ENCODE results near the gene ETNPPL.
"Not testable (repeated sequence)": the region's sequence is repeated elsewhere in the genome, so short reads cannot be mapped to it uniquely, and the experiment has no call there.

ETNPPL gene

DNA sequence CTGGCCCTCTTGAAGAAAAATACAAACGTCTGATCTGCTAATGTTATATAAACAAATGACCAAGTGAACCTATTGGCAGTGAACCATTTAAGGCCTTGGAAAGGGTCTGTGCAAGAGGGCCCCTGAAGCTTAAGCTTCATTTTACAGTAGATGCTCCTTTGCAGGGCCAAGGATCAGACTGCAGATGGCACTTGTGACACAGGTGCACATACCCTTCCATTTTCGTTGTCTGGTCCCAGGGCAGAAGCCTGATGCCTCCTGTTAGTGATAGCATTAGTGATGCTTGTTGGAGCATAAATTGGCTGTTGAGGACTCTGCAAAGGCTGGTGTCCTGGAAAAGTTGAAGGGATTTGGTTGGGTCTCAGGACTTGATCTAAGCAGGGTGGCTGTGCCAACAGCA lies 46.5 kb downstream of the ETNPPL start:
- TF ChIP-seq SUZ12 (IDR thresholded peaks at IDR 0.05; ENCODE audit: extremely low read depth, insufficient read depth, insufficient read length) (no peak), YY1 (IDR thresholded peaks at IDR 0.05; ENCODE audit: insufficient read depth, insufficient read length) (no peak), ZNF274 (IDR thresholded peaks at IDR 0.05; ENCODE audit: low read depth, low read length) (no peak)
- no peaks in the 10 kb centered on the region for H3K9me3 ChIP-seq (ENCODE audit: insufficient read depth, low read length)
- no peak overlapping the region for H3K9ac ChIP-seq (ENCODE audit: insufficient read length, low read depth)
- H3K4me3 ChIP-seq (ENCODE audit: insufficient read length, low read depth) = no peak overlapping the region
- DNase-seq (ENCODE audit: low read depth, low spot score) = no peak
- H3K27me3 ChIP-seq (ENCODE audit: insufficient read depth, insufficient read length) = no peaks in the 10 kb centered on the region
- no peaks in the 10 kb centered on the region for H3K36me3 ChIP-seq (ENCODE audit: insufficient read depth, insufficient read length, low read length)
- no peaks in the 10 kb centered on the region for H3K4me1 ChIP-seq (ENCODE audit: insufficient read depth, insufficient read length)

- H3K4me1 ChIP-seq (ENCODE audit: insufficient read depth, insufficient read length) = no peaks in the 10 kb centered on the region
- H3K9ac ChIP-seq (ENCODE audit: insufficient read length, low read depth) = no peak overlapping the region
- no peaks in the 10 kb centered on the region for H3K27me3 ChIP-seq (ENCODE audit: insufficient read depth, insufficient read length)
- no peak for DNase-seq (ENCODE audit: low read depth, low spot score)
- no peaks in the 10 kb centered on the region for H3K9me3 ChIP-seq (ENCODE audit: insufficient read depth, low read length)
- H3K36me3 ChIP-seq (ENCODE audit: insufficient read depth, insufficient read length, low read length) = no peaks in the 10 kb centered on the region
- no peak overlapping the region for H3K4me3 ChIP-seq (ENCODE audit: insufficient read length, low read depth)
- TF ChIP-seq YY1 (IDR thresholded peaks at IDR 0.05; ENCODE audit: insufficient read depth, insufficient read length) (no peak), ZNF274 (IDR thresholded peaks at IDR 0.05; ENCODE audit: low read depth, low read length) (no peak), SUZ12 (IDR thresholded peaks at IDR 0.05; ENCODE audit: extremely low read depth, insufficient read depth, insufficient read length) (no peak)
These were observed 48.0 kb downstream of the ETNPPL start for GRCh38 chr4:108714880-108715279.

DNA sequence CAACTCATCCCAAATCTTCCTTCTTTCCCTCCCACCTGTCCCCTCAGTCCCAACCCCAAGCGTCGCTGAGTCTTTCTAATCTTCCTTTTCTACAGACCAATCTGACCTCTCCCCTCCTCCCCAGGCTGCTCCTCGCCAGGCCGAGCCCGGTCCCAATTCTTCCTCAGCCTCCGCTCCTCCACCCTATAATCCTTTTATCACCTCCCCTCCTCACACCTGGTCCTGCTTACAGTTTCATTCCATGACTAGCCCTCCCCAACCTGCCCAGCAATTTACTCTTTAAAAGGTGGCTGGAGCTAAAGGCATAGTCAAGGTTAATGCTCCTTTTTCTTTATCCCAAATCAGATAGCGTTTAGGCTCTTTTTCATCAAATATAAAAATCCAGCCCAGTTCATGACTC lies 52.3 kb downstream of the ETNPPL start:
- DNase-seq (ENCODE audit: low read depth, low spot score); H3K4me1 ChIP-seq (ENCODE audit: insufficient read depth, insufficient read length); H3K36me3 ChIP-seq (ENCODE audit: insufficient read depth, insufficient read length, low read length); H3K4me3 ChIP-seq (ENCODE audit: insufficient read length, low read depth); H3K27me3 ChIP-seq (ENCODE audit: insufficient read depth, insufficient read length); H3K9me3 ChIP-seq (ENCODE audit: insufficient read depth, low read length); H3K9ac ChIP-seq (ENCODE audit: insufficient read length, low read depth): not testable (repeated sequence)

DNA sequence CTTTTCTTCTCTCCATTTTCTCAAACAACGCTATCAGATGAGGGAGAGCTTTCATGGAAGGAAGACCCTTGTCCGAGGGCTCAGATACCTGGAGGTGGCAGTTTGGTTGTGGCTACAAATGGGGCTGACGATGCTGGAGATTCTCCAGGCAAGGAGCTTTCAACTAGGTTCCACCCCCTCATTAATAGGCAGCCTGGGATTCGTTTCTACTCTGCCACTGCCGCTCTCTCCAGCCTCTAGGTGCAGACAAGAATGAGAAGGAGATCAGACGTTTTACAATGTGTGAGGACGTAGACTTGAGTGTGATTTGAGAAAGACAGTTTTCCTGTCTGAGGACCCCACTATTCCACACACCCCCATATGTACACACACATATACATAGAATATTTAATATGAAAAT lies 53.1 kb downstream of the ETNPPL start:
- Histone ChIP-seq H3K9ac (ENCODE audit: insufficient read length, low read depth) (no peak overlapping the region), H3K9me3 (ENCODE audit: insufficient read depth, low read length) (no peaks in the 10 kb centered on the region), H3K36me3 (ENCODE audit: insufficient read depth, insufficient read length, low read length) (no peaks in the 10 kb centered on the region), H3K27me3 (ENCODE audit: insufficient read depth, insufficient read length) (no peaks in the 10 kb centered on the region), H3K4me1 (ENCODE audit: insufficient read depth, insufficient read length) (no peaks in the 10 kb centered on the region), H3K4me3 (ENCODE audit: insufficient read length, low read depth) (no peak overlapping the region)
- TF ChIP-seq YY1 (IDR thresholded peaks at IDR 0.05; ENCODE audit: insufficient read depth, insufficient read length) = no peak
- no peak for TF ChIP-seq SUZ12 (IDR thresholded peaks at IDR 0.05; ENCODE audit: extremely low read depth, insufficient read depth, insufficient read length)
- TF ChIP-seq ZNF274 (IDR thresholded peaks at IDR 0.05; ENCODE audit: low read depth, low read length) = no peak
- no peak for DNase-seq (ENCODE audit: low read depth, low spot score)

GRCh38 chr4:108709234-108709633 lies 53.6 kb downstream of the ETNPPL start:
- H3K4me3 ChIP-seq (ENCODE audit: insufficient read length, low read depth) = no peak overlapping the region
- no peaks in the 10 kb centered on the region for H3K9me3 ChIP-seq (ENCODE audit: insufficient read depth, low read length)
- H3K27me3 ChIP-seq (ENCODE audit: insufficient read depth, insufficient read length) = no peaks in the 10 kb centered on the region
- DNase-seq (ENCODE audit: low read depth, low spot score) = no peak
- H3K36me3 ChIP-seq (ENCODE audit: insufficient read depth, insufficient read length, low read length) = no peaks in the 10 kb centered on the region
- no peak overlapping the region for H3K9ac ChIP-seq (ENCODE audit: insufficient read length, low read depth)
- TF ChIP-seq ZNF274 (IDR thresholded peaks at IDR 0.05; ENCODE audit: low read depth, low read length) (no peak), YY1 (IDR thresholded peaks at IDR 0.05; ENCODE audit: insufficient read depth, insufficient read length) (no peak), SUZ12 (IDR thresholded peaks at IDR 0.05; ENCODE audit: extremely low read depth, insufficient read depth, insufficient read length) (no peak)
- H3K4me1 ChIP-seq (ENCODE audit: insufficient read depth, insufficient read length) = no peaks in the 10 kb centered on the region

GRCh38 chr4:108706289-108706688 lies 56.6 kb downstream of the ETNPPL start:
- no peaks in the 10 kb centered on the region for H3K9me3 ChIP-seq (ENCODE audit: insufficient read depth, low read length)
- H3K4me3 ChIP-seq (ENCODE audit: insufficient read length, low read depth) = no peak overlapping the region
- H3K36me3 ChIP-seq (ENCODE audit: insufficient read depth, insufficient read length, low read length) = no peaks in the 10 kb centered on the region
- H3K27me3 ChIP-seq (ENCODE audit: insufficient read depth, insufficient read length) = no peaks in the 10 kb centered on the region
- H3K9ac ChIP-seq (ENCODE audit: insufficient read length, low read depth) = no peak overlapping the region
- no peak for DNase-seq (ENCODE audit: low read depth, low spot score)
- no peaks in the 10 kb centered on the region for H3K4me1 ChIP-seq (ENCODE audit: insufficient read depth, insufficient read length)
- TF ChIP-seq ZNF274 (IDR thresholded peaks at IDR 0.05; ENCODE audit: low read depth, low read length) = no peak
- no peak for TF ChIP-seq YY1 (IDR thresholded peaks at IDR 0.05; ENCODE audit: insufficient read depth, insufficient read length)
- TF ChIP-seq SUZ12 (IDR thresholded peaks at IDR 0.05; ENCODE audit: extremely low read depth, insufficient read depth, insufficient read length) = no peak

- no peak for TF ChIP-seq SUZ12 (IDR thresholded peaks at IDR 0.05; ENCODE audit: extremely low read depth, insufficient read depth, insufficient read length)
- TF ChIP-seq ZNF274 (IDR thresholded peaks at IDR 0.05; ENCODE audit: low read depth, low read length) = no peak
- TF ChIP-seq YY1 (IDR thresholded peaks at IDR 0.05; ENCODE audit: insufficient read depth, insufficient read length) = no peak
- Histone ChIP-seq H3K4me1 (ENCODE audit: insufficient read depth, insufficient read length) (no peaks in the 10 kb centered on the region), H3K27me3 (ENCODE audit: insufficient read depth, insufficient read length) (no peaks in the 10 kb centered on the region), H3K36me3 (ENCODE audit: insufficient read depth, insufficient read length, low read length) (no peaks in the 10 kb centered on the region), H3K4me3 (ENCODE audit: insufficient read length, low read depth) (no peak overlapping the region), H3K9me3 (ENCODE audit: insufficient read depth, low read length) (no peaks in the 10 kb centered on the region), H3K9ac (ENCODE audit: insufficient read length, low read depth) (no peak overlapping the region)
- no peak for DNase-seq (ENCODE audit: low read depth, low spot score)
These were observed 58.9 kb downstream of the ETNPPL start for GRCh38 chr4:108703966-108704365.

GRCh38 chr4:108703370-108703769 lies 59.5 kb downstream of the ETNPPL start:
- Histone ChIP-seq H3K4me3 (ENCODE audit: insufficient read length, low read depth) (no peak overlapping the region), H3K36me3 (ENCODE audit: insufficient read depth, insufficient read length, low read length) (no peaks in the 10 kb centered on the region), H3K9ac (ENCODE audit: insufficient read length, low read depth) (no peak overlapping the region), H3K9me3 (ENCODE audit: insufficient read depth, low read length) (no peaks in the 10 kb centered on the region), H3K27me3 (ENCODE audit: insufficient read depth, insufficient read length) (no peaks in the 10 kb centered on the region), H3K4me1 (ENCODE audit: insufficient read depth, insufficient read length) (no peaks in the 10 kb centered on the region)
- DNase-seq (ENCODE audit: low read depth, low spot score) = no peak
- TF ChIP-seq SUZ12 (IDR thresholded peaks at IDR 0.05; ENCODE audit: extremely low read depth, insufficient read depth, insufficient read length) = no peak
- TF ChIP-seq YY1 (IDR thresholded peaks at IDR 0.05; ENCODE audit: insufficient read depth, insufficient read length) = no peak
- no peak for TF ChIP-seq ZNF274 (IDR thresholded peaks at IDR 0.05; ENCODE audit: low read depth, low read length)
